Hematopoietic multipotent progenitor cell treated with erythropoietin and hydrocortisone succinate and interleukin-3 and kit ligand, for 6 days (in vitro differentiated cells): ENCODE measurements around the gene SULT1B1.
"Not testable (repeated sequence)": the region's sequence is repeated elsewhere in the genome, so short reads cannot be mapped to it uniquely, and the experiment has no call there.

Source experiments
- DNase-seq: peaks from one replicate; pipeline ENCODE4 v3.0.0-alpha.2; 2015

The SULT1B1 gene

GRCh38 chr4:69760455-69760854 lies at the start of gene SULT1B1:
Gene SULT1B1, minus strand, starts transcription at chr4:69760620. Its CDS starts 5,403 bp downstream, at chr4:69755217.
- DNase-seq, result peak; percentile 66

DNA sequence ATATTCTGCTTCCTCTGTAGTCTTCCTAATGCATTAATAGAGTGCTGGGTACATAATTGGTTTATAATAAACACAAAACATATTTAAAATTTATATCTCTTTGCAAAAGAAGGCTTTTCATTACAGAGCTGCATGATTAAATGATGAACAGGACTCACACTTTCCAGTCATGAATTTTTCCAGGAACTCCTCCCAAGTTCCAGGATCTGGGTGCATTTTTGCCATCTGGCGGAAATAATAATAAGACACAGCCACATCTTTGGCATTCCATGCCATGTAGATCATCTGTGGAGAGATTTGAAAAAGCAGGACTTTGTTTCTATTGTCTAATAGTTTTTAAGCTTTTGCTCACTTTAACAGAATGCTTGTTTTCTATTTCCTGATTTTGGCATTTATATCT lies 40.2 kb upstream of the SULT1B1 start:
- DNase-seq, result no peak

DNA sequence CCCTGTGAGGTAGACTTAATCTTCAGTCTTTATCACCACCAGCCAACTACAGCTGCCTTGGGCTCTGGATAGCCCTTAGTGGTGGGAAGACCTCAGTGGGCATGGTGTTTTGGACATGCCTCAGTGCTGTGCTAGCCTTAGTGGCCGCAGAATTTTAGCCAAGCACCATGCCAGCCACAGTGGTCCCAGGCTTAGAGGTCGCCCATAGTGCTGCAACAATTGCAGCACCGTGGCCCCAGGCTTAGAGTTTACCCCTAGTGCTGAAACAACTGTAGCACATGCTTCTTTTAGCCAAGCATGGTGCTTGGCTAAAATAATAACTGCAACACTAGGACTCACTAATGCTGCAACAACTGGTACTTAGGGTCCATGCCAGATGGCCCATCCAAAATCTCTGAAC lies 38.9 kb upstream of the SULT1B1 start:
- DNase-seq, result no peak

GRCh38 chr4:69793732-69794131 lies 33.3 kb upstream of the SULT1B1 start:
- no peak for DNase-seq

GRCh38 chr4:69787879-69788278 lies 27.5 kb upstream of the SULT1B1 start:
- DNase-seq, result no peak

GRCh38 chr4:69786547-69786946 lies 26.1 kb upstream of the SULT1B1 start:
- no peak for DNase-seq

GRCh38 chr4:69785211-69785831 lies 24.9 kb upstream of the SULT1B1 start:
- no peak for DNase-seq

GRCh38 chr4:69782651-69783310 lies 22.4 kb upstream of the SULT1B1 start:
- no peak for DNase-seq

- DNase-seq, result no peak
These were observed 21.3 kb upstream of the SULT1B1 start for GRCh38 chr4:69781458-69782418.

DNA sequence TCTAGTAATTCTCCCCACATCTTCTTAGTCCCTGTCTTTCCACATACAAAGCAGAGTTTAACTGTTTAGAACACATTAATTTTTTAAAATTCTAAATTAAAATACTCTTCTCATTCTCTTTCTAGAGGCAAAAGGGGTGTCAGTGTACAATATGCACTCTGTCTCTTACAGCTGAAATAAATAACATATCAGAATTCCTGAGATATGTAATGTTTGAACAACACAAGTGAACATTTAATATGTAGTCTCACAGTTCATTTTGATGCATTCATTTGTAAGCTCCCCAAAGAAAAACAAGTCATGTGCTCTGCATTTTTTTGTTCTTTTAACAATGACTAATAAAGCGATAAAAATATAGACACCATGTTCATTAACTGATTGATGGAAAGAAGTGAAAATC lies 19.7 kb upstream of the SULT1B1 start:
- DNase-seq, result no peak

- no peak for DNase-seq
These were observed 16.3 kb upstream of the SULT1B1 start for GRCh38 chr4:69776696-69777095.

DNA sequence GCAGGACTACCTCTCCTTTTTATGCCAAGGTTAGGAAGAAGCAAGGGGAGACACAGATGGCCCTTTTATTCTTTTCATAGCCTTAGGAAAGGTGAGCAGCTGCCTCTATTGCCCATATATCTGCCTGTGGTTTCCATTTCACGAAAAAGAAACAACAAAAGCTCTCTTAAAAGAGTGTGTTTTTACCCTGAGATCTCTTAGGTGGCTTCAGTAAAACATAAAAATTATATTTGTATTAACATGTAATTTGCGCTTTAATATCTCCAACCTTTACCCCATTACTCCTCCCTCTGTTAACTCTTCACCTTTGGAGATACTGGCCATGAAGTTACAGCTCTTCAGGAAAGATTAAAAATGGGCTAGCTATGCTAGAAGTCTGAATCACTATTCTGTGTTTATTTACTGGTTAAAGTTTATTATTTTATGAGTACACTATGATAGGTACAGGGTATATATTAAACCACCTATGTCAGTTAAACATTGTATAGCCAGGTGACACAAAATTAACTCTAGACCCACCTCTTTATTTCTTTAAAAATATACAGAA lies 15.0 kb upstream of the SULT1B1 start:
- DNase-seq, result no peak

GRCh38 chr4:69773484-69773883 lies 13.1 kb upstream of the SULT1B1 start:
- DNase-seq, result peak; percentile 33

- not testable (repeated sequence) for DNase-seq
These were observed 8.1 kb upstream of the SULT1B1 start for GRCh38 chr4:69768554-69768953.

GRCh38 chr4:69765751-69766150 lies 5.3 kb upstream of the SULT1B1 start:
- no peak for DNase-seq

GRCh38 chr4:69764311-69764710 lies 3.9 kb upstream of the SULT1B1 start:
- peak; percentile 8 for DNase-seq

- no peak for DNase-seq
These were observed 2.8 kb upstream of the SULT1B1 start for GRCh38 chr4:69763233-69763632.

- DNase-seq, result no peak
These were observed 1.2 kb downstream of the SULT1B1 start for GRCh38 chr4:69759189-69759604.

DNA sequence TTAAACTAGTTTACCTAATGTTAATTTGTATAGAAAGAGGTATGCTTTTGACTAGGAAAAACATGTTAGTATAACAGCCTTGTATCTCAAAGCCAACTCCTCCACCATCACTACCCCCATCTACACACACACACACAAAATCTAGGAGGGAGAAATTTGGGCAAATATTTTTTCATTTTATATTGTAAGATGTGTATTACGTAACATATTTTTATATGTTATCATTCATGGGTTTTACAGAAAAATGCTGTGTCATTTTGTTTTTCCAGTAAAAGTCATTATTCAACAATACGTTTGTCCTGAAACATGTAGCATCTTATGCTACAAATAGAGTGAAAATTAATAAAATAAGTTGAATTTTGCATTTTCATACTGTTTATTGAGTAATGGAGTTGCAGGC lies 3.0 kb downstream of the SULT1B1 start:
- no peak for DNase-seq

GRCh38 chr4:69754926-69755580 lies 5.4 kb downstream of the SULT1B1 start:
- no peak for DNase-seq

DNA sequence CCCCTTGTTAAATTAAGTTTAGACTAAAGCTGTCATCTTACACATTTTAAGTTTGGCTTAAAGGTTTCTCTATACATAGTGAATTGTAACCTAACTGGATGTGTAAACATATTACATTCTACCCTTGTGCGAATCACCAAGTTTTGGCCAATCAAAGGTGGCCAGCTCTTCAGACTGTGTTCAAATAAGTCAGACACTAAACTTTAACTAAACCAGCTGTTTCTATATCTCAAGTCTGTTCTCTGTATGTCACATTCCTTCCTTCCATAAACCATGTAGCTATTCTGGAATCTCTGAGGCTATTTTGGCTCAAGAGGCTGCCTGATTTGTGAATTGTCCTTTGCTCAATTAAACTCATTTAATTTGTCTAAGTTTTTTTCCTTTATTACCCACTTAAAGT lies 6.7 kb downstream of the SULT1B1 start:
- no peak for DNase-seq

GRCh38 chr4:69750346-69750745 lies 10.1 kb downstream of the SULT1B1 start:
- no peak for DNase-seq

DNA sequence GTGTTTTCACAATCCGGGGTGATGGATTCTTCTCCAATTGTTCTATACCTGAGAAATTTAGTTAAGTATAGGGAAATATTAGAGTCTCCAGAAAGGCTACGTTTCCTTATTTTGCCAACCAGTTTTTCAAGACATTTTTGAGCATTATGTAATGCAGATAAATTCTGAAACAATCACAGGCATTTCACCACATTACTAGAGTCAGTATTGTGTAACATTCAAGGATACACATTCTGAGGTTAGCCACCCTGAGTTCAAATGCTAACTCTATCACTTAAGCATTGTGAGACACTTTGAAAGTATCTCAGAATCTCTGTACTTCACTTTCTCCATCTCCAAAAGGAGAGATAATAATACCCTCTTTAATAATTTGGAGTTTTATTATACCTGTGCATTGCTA lies 10.6 kb downstream of the SULT1B1 start:
- DNase-seq, result peak; percentile 48
